GM23338 (cell line): ENCODE results near the gene MT1E. TPM values are rescaled to one million over a fixed set of nuclear protein-coding genes. Genes with fewer than 3 reads are reported as not detected.

Source experiments
- ATAC-seq: fragments of 200-7000 bp; cut with Tn5 transposase; 3 replicates; pipeline ENCODE4 v1.9.1; 2020
- DNase-seq: peaks from one replicate; pipeline ENCODE4 v3.0.0-alpha.2; 2015; ENCODE audit warnings: low spot score
- H2AFZ ChIP-seq: fragments of 200-600 bp; sonication (generic); 2 replicates; pipeline ENCODE4 v1.8.0; 2016; ENCODE audit warnings: antibody characterized with exemption, mild to moderate bottlenecking, moderate library complexity
- H3F3A ChIP-seq: fragments of 200-600 bp; sonication (generic); replicated peaks from 2 replicates; pipeline ENCODE4 v1.8.0; 2017; ENCODE audit warnings: antibody characterized with exemption, mixed run types, low read depth
- H3K27ac ChIP-seq: fragments of 200-600 bp; sonication (generic); 2 replicates; pipeline ENCODE4 v1.6.1; 2016; ENCODE audit warnings: low read depth
- H3K27me3 ChIP-seq: fragments of 200-600 bp; sonication (generic); 2 replicates; pipeline ENCODE4 v1.8.0; 2016; ENCODE audit warnings: mild to moderate bottlenecking, mixed run types, moderate library complexity; ENCODE audit not compliant: insufficient read depth
- H3K36me3 ChIP-seq: fragments of 200-600 bp; sonication (generic); 2 replicates; pipeline ENCODE4 v1.8.0; 2016; ENCODE audit warnings: mild to moderate bottlenecking; ENCODE audit not compliant: insufficient read depth
- H3K4me1 ChIP-seq: fragments of 200-600 bp; sonication (generic); 2 replicates; pipeline ENCODE4 v1.8.0; 2016; ENCODE audit warnings: mild to moderate bottlenecking, moderate library complexity; ENCODE audit not compliant: insufficient read depth
- H3K4me2 ChIP-seq: fragments of 200-600 bp; sonication (generic); 2 replicates; pipeline ENCODE4 v1.7.1; 2017; ENCODE audit warnings: mixed run types
- H3K4me3 ChIP-seq: fragments of 200-600 bp; sonication (generic); 2 replicates; pipeline ENCODE4 v1.6.1; 2016; ENCODE audit warnings: mixed run types
- H3K79me2 ChIP-seq: fragments of 200-600 bp; sonication (generic); replicated peaks from 2 replicates; pipeline ENCODE4 v1.8.0; 2017; ENCODE audit warnings: mild to moderate bottlenecking; ENCODE audit not compliant: insufficient read depth
- H3K9me2 ChIP-seq: fragments of 200-600 bp; sonication (generic); 2 replicates; pipeline ENCODE4 v1.8.0; 2017; ENCODE audit not compliant: insufficient read depth
- H4K20me1 ChIP-seq: fragments of 200-600 bp; sonication (generic); replicated peaks from 2 replicates; pipeline ENCODE4 v1.8.0; 2017; ENCODE audit warnings: mild to moderate bottlenecking; ENCODE audit not compliant: insufficient read depth
- H3K27ac Mint-ChIP-seq: 2 replicates; pipeline ENCODE4 v1.8.0; 2020; ENCODE audit warnings: inconsistent platforms, mild to moderate bottlenecking, moderate library complexity, mixed read lengths
- H3K27me3 Mint-ChIP-seq: 3 replicates; pipeline ENCODE4 v1.8.0; 2022; ENCODE audit warnings: low read depth, mild to moderate bottlenecking, moderate library complexity, mixed read lengths, inconsistent platforms; ENCODE audit not compliant: insufficient read depth, poor library complexity
- H3K36me3 Mint-ChIP-seq: 3 replicates; pipeline ENCODE4 v1.8.0; 2021; ENCODE audit warnings: low read depth, mild to moderate bottlenecking, inconsistent platforms, moderate library complexity, mixed read lengths
- H3K4me1 Mint-ChIP-seq: 3 replicates; pipeline ENCODE4 v1.8.0; 2020; ENCODE audit warnings: mild to moderate bottlenecking, inconsistent platforms, mixed read lengths
- H3K4me3 Mint-ChIP-seq: 3 replicates; pipeline ENCODE4 v1.8.0; 2021; ENCODE audit warnings: moderate library complexity, mild to moderate bottlenecking, inconsistent platforms, mixed read lengths
- H3K9me3 Mint-ChIP-seq: 3 replicates; pipeline ENCODE4 v1.8.0; 2020; ENCODE audit warnings: moderate library complexity, mild to moderate bottlenecking, inconsistent platforms, mixed read lengths
- CREB1 ChIP-seq: fragments of 250-450 bp; sonication (Bioruptor Pico); IDR thresholded peaks from 2 replicates; pipeline ENCODE4 v1.5.0; 2020; ENCODE audit warnings: low read depth, mild to moderate bottlenecking, moderate library complexity
- EZH2 ChIP-seq: fragments of 200-600 bp; sonication (generic); IDR thresholded peaks from one replicate; pipeline ENCODE4 v1.8.0; 2017; ENCODE audit warnings: antibody characterized with exemption, mild to moderate bottlenecking, low read depth; ENCODE audit not compliant: unreplicated experiment
- EZH2phosphoT487 ChIP-seq: fragments of 200-600 bp; sonication (generic); IDR thresholded peaks from one replicate; pipeline ENCODE4 v1.8.1; 2018; ENCODE audit warnings: antibody characterized with exemption; ENCODE audit not compliant: unreplicated experiment
- JUNB ChIP-seq: IDR thresholded peaks from one replicate; pipeline ENCODE4 v1.6.1; 2016; ENCODE audit warnings: antibody characterized with exemption; ENCODE audit not compliant: unreplicated experiment
- NANOG ChIP-seq: IDR thresholded peaks from 2 replicates; pipeline ENCODE4 v1.6.1; 2016; ENCODE audit warnings: antibody characterized with exemption, borderline replicate concordance
- ZNF331 ChIP-seq: fragments of 250-450 bp; sonication (Bioruptor Pico); IDR thresholded peaks from 2 replicates; pipeline ENCODE4 v1.5.0; 2020; ENCODE audit warnings: low read depth, mild to moderate bottlenecking, moderate library complexity
- polyA plus RNA-seq: library from polyadenylated mRNA; unstranded; fragments of >200 nt; fragmentation: Nextera tagmentation; extraction: Ambion mirVana; gene quantifications from 2 replicates; pipeline ENCODE4 v1.2.1, GENCODE V29; 2016
- total RNA-seq: library from RNA; depleted of rRNA; stranded (reverse); fragments of >200 nt; shearing (Covaris generic); gene quantifications from 2 replicates; pipeline ENCODE4 v1.2.3, GENCODE V29; 2014
- TF ChIP-seq, protein P1 (sequence below), 2 experiments: fragments of 200-600 bp in 1 of 2; sonication (generic) in 1 of 2; conservative IDR thresholded peaks; 2 replicates each; pipeline versions ENCODE4 v1.5.1 to v1.6.1; 2016 to 2017; ENCODE audit warnings: antibody characterized with exemption in 2 of 2, low read depth in 2 of 2, mild to moderate bottlenecking in 2 of 2, moderate library complexity in 1 of 2

MT1E gene
- total and polyA plus RNA-seq, 2 experiments from 2014 or later: 31.0 to 121 TPM

DNA sequence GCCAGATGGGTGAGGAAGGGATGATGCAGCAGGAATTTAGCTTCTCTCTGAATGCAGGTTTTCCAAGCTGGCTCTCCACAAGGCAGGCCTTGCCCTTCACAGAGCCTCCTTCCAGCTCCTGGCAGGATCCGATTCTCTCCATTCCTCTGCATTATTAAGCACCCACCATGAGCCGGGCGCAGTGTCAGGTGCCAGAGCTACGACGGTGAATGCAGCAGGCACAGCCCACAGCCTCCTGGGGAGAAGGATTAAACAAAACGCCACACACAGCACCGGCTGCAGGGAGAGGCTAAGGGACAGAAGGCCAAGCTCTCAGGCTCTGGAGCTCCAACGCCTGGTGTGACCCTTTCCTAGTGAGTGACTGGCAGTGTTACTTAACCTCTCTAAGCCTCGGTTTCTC, 24.3 kb upstream of the MT1E start:
- ATAC-seq: peak; percentile 36; the same call in 2 of the 3 replicates
- no peaks in the 10 kb centered on the region for H3K4me1 Mint-ChIP-seq
- H2AFZ ChIP-seq: no peak overlapping the region

DNA sequence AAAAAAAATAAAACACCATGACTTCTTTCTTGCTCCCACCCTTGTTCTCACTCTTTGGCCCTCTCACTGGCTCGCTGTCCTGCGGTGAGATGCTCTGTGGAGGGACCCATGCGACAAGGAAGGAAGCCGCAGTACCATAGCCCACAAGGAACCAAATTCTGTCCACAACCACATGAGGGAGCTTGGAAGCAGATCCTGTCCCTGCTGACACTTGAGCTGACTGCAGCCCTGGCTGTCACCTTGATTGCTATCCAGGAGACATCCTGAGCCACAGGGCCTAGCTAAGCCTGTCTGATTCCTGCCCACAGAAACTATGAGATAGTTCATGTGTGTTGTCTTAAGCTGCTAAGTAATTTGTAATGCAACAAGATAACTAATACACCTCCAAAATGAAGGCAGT, 22.0 kb upstream of the MT1E start:
- H3K4me1 Mint-ChIP-seq: peaks cover 16% of the 10 kb centered on the region
- H3K4me3 Mint-ChIP-seq: no peak overlapping the region; the same call in 2 of the 3 replicates
- no peak overlapping the region for H3K27ac Mint-ChIP-seq
- no peaks in the 10 kb centered on the region for H3K79me2 ChIP-seq
- peaks cover 19% of the 10 kb centered on the region for H3K27me3 Mint-ChIP-seq
- no peak overlapping the region for H3K4me2 ChIP-seq
- no peaks in the 10 kb centered on the region for H3K9me3 Mint-ChIP-seq
- H3K27ac ChIP-seq: no peak overlapping the region
- H3K36me3 Mint-ChIP-seq: no peaks in the 10 kb centered on the region
- DNase-seq (peak; percentile 80), ATAC-seq (peak; percentile 36)
- peaks cover 29% of the 10 kb centered on the region for H3K27me3 ChIP-seq
- 0 out of 2 replicates have a peak, but pooled peaks cover 6% of the 10 kb centered on the region for H3F3A ChIP-seq
- H3K9me2 ChIP-seq: no peaks in the 10 kb centered on the region
- H3K4me3 ChIP-seq: no peak overlapping the region
- H3K4me1 ChIP-seq: peaks cover 4% of the 10 kb centered on the region
- no peaks in the 10 kb centered on the region for H3K36me3 ChIP-seq
- TF ChIP-seq, protein P1, sequence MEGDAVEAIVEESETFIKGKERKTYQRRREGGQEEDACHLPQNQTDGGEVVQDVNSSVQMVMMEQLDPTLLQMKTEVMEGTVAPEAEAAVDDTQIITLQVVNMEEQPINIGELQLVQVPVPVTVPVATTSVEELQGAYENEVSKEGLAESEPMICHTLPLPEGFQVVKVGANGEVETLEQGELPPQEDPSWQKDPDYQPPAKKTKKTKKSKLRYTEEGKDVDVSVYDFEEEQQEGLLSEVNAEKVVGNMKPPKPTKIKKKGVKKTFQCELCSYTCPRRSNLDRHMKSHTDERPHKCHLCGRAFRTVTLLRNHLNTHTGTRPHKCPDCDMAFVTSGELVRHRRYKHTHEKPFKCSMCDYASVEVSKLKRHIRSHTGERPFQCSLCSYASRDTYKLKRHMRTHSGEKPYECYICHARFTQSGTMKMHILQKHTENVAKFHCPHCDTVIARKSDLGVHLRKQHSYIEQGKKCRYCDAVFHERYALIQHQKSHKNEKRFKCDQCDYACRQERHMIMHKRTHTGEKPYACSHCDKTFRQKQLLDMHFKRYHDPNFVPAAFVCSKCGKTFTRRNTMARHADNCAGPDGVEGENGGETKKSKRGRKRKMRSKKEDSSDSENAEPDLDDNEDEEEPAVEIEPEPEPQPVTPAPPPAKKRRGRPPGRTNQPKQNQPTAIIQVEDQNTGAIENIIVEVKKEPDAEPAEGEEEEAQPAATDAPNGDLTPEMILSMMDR (conservative IDR thresholded peaks at IDR 0.05; ENCODE audit: low read depth in 2 of 2): peak; percentile 40 to 83; a peak in 3 of 4 replicates
- no peak for TF ChIP-seq JUNB
- no peak overlapping the region for H2AFZ ChIP-seq
- H4K20me1 ChIP-seq: no peaks in the 10 kb centered on the region

More for the DNA sequence above, 24.3 kb upstream of the MT1E start:
- H3K9me3 Mint-ChIP-seq: no peaks in the 10 kb centered on the region
- Histone ChIP-seq H3F3A (no peaks in the 10 kb centered on the region), H3K4me2 (no peak overlapping the region), H3K4me1 (no peaks in the 10 kb centered on the region), H3K36me3 (no peaks in the 10 kb centered on the region), H3K4me3 (no peak overlapping the region), H4K20me1 (no peaks in the 10 kb centered on the region), H3K27ac (no peak overlapping the region), H3K9me2 (no peaks in the 10 kb centered on the region), H3K27me3 (peaks cover 7% of the 10 kb centered on the region; the same call in 1 of the 2 replicates), H3K79me2 (no peaks in the 10 kb centered on the region)
- no peak for DNase-seq
- H3K36me3 Mint-ChIP-seq: no peaks in the 10 kb centered on the region
- H3K27me3 Mint-ChIP-seq: peaks cover 5% of the 10 kb centered on the region
- no peak overlapping the region for H3K4me3 Mint-ChIP-seq
- H3K27ac Mint-ChIP-seq: no peak overlapping the region
- TF ChIP-seq ZNF331 (CRISPR knock-in tag) (no peak), CREB1 (no peak), EZH2phosphoT487 (no peak)
- TF ChIP-seq, protein P1 (conservative IDR thresholded peaks at IDR 0.05; ENCODE audit: low read depth in 2 of 2): no peak

DNA sequence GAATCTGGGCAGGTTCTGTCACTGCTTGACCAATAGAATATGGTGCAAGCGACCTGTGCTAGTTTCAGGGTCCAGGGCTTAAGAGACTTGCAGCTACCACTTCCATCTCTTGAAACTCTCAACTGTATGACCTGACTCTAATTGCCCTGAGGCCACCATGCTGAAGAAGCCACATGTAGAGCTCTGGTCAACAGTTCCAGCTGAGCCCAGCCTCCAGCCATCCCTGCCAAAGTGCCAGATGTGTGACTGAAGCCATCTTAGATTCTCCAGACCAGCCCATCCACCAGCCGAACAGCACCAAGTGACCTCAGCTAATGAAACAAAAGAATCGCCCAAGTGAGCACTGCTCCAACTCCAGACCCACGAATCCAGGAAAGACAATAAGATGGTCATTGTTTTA, 20.6 kb upstream of the MT1E start:
- H3K4me3 Mint-ChIP-seq: no peak overlapping the region
- Histone ChIP-seq H3K27ac (no peak overlapping the region), H3K27me3 (peaks cover 42% of the 10 kb centered on the region), H3K4me2 (no peak overlapping the region), H3K36me3 (no peaks in the 10 kb centered on the region), H3K9me2 (no peaks in the 10 kb centered on the region), H3K4me1 (peaks cover 18% of the 10 kb centered on the region), H3F3A (peaks cover 11% of the 10 kb centered on the region; the same call in 1 of the 2 replicates), H3K4me3 (no peak overlapping the region), H3K79me2 (no peaks in the 10 kb centered on the region), H2AFZ (no peak overlapping the region), H4K20me1 (no peaks in the 10 kb centered on the region)
- H3K4me1 Mint-ChIP-seq: peaks cover 25% of the 10 kb centered on the region
- ATAC-seq (no peak), DNase-seq (no peak)
- no peak overlapping the region for H3K27ac Mint-ChIP-seq
- H3K9me3 Mint-ChIP-seq: no peaks in the 10 kb centered on the region
- H3K36me3 Mint-ChIP-seq: peaks cover 9% of the 10 kb centered on the region; the same call in 2 of the 3 replicates
- peaks cover 33% of the 10 kb centered on the region for H3K27me3 Mint-ChIP-seq
- TF ChIP-seq, protein P1 (conservative IDR thresholded peaks at IDR 0.05; ENCODE audit: low read depth in 2 of 2): no peak
- TF ChIP-seq EZH2 (no peak), NANOG (no peak), CREB1 (no peak)
